ENCODE data around the gene ALDOA.
A peak's percentile ranks its signal among the peaks of the same experiment; 100 is the strongest.

The ALDOA gene

GRCh38 chr16:30096105-30096861 lies 30.7 kb downstream of the ALDOA start, which contains the start of gene YPEL3:
Gene YPEL3, minus strand, starts transcription at chr16:30096213. Its CDS starts 731 bp downstream, at chr16:30095482.
- peak; percentile 56; the same call in 1 of the 2 replicates for TF ChIP-seq ZBTB7A (IDR thresholded peaks at IDR 0.05; ENCODE audit: low read depth)
- peak; percentile 63 for TF ChIP-seq MAX (IDR thresholded peaks at IDR 0.05)
- peak; percentile 40; the same call in 1 of the 2 replicates for TF ChIP-seq EP300 (IDR thresholded peaks at IDR 0.05; ENCODE audit: borderline replicate concordance)
- TF ChIP-seq USF1 (IDR thresholded peaks at IDR 0.05): no peak
- TF ChIP-seq TCF12 (IDR thresholded peaks at IDR 0.05; ENCODE audit: low read depth): peak; percentile 39; the same call in 1 of the 2 replicates
- no peak for TF ChIP-seq FOXM1 (IDR thresholded peaks at IDR 0.05; ENCODE audit: borderline replicate concordance, low read depth)
- no peak for TF ChIP-seq REST (IDR thresholded peaks at IDR 0.05; ENCODE audit: low read depth)
- TF ChIP-seq TEAD4 (IDR thresholded peaks at IDR 0.05): peak; percentile 86
- TF ChIP-seq CREB1 (IDR thresholded peaks at IDR 0.05; ENCODE audit: low read depth): no peak
- TF ChIP-seq TAF1 (IDR thresholded peaks at IDR 0.05; ENCODE audit: low read depth): peak; percentile 41; the same call in 1 of the 2 replicates

GRCh38 chr16:30096862-30097563 lies 31.5 kb downstream of the ALDOA start:
- TF ChIP-seq CREB1 (IDR thresholded peaks at IDR 0.05; ENCODE audit: low read depth) (no peak), TCF12 (IDR thresholded peaks at IDR 0.05; ENCODE audit: low read depth) (no peak), EP300 (IDR thresholded peaks at IDR 0.05; ENCODE audit: borderline replicate concordance) (no peak), ZBTB7A (IDR thresholded peaks at IDR 0.05; ENCODE audit: low read depth) (no peak), TEAD4 (IDR thresholded peaks at IDR 0.05) (no peak), YY1 (IDR thresholded peaks at IDR 0.05; ENCODE audit: low read depth) (no peak), TAF1 (IDR thresholded peaks at IDR 0.05; ENCODE audit: low read depth) (no peak), RAD21 (IDR thresholded peaks at IDR 0.05; ENCODE audit: low read depth) (no peak), MAX (IDR thresholded peaks at IDR 0.05) (no peak), CEBPB (IDR thresholded peaks at IDR 0.05) (no peak), USF1 (IDR thresholded peaks at IDR 0.05) (no peak; the same call in 1 of the 2 replicates)

- TF ChIP-seq FOXM1 (IDR thresholded peaks at IDR 0.05; ENCODE audit: borderline replicate concordance, low read depth): no peak
- no peak for TF ChIP-seq REST (IDR thresholded peaks at IDR 0.05; ENCODE audit: low read depth)
- no peak for TF ChIP-seq CEBPB (IDR thresholded peaks at IDR 0.05)
- TF ChIP-seq RAD21 (IDR thresholded peaks at IDR 0.05; ENCODE audit: low read depth): no peak
- TF ChIP-seq TCF12 (IDR thresholded peaks at IDR 0.05; ENCODE audit: low read depth): no peak
- TF ChIP-seq EP300 (IDR thresholded peaks at IDR 0.05; ENCODE audit: borderline replicate concordance): no peak
- no peak for TF ChIP-seq CREB1 (IDR thresholded peaks at IDR 0.05; ENCODE audit: low read depth)
- TF ChIP-seq USF1 (IDR thresholded peaks at IDR 0.05): no peak
- no peak for TF ChIP-seq EGR1 (IDR thresholded peaks at IDR 0.05)
- TF ChIP-seq TAF1 (IDR thresholded peaks at IDR 0.05; ENCODE audit: low read depth): no peak
- TF ChIP-seq ZBTB7A (IDR thresholded peaks at IDR 0.05; ENCODE audit: low read depth): no peak
- TF ChIP-seq NFIC (IDR thresholded peaks at IDR 0.05): no peak
- TF ChIP-seq YY1 (IDR thresholded peaks at IDR 0.05; ENCODE audit: low read depth): no peak
- TF ChIP-seq MAX (IDR thresholded peaks at IDR 0.05): no peak
- TF ChIP-seq TEAD4 (IDR thresholded peaks at IDR 0.05): no peak
Measured at GRCh38 chr16:30104090-30104489, 38.5 kb downstream of the ALDOA start.

- TF ChIP-seq TCF12 (IDR thresholded peaks at IDR 0.05; ENCODE audit: low read depth) (peak; percentile 76), TAF1 (IDR thresholded peaks at IDR 0.05; ENCODE audit: low read depth) (no peak), CREB1 (IDR thresholded peaks at IDR 0.05; ENCODE audit: low read depth) (no peak), EP300 (IDR thresholded peaks at IDR 0.05; ENCODE audit: borderline replicate concordance) (peak; percentile 78), MAX (IDR thresholded peaks at IDR 0.05) (peak; percentile 79), CEBPB (IDR thresholded peaks at IDR 0.05) (no peak), ZBTB7A (IDR thresholded peaks at IDR 0.05; ENCODE audit: low read depth) (no peak), FOXM1 (IDR thresholded peaks at IDR 0.05; ENCODE audit: borderline replicate concordance, low read depth) (no peak), USF1 (IDR thresholded peaks at IDR 0.05) (no peak), REST (IDR thresholded peaks at IDR 0.05; ENCODE audit: low read depth) (no peak), TEAD4 (IDR thresholded peaks at IDR 0.05) (peak; percentile 96), RAD21 (IDR thresholded peaks at IDR 0.05; ENCODE audit: low read depth) (peak; percentile 24; the same call in 1 of the 2 replicates), NFIC (IDR thresholded peaks at IDR 0.05) (peak; percentile 63), EGR1 (IDR thresholded peaks at IDR 0.05) (no peak), YY1 (IDR thresholded peaks at IDR 0.05; ENCODE audit: low read depth) (peak; percentile 71)
Measured at GRCh38 chr16:30104492-30104891, 38.9 kb downstream of the ALDOA start.

All from Ishikawa (cell line).